Vagina (tissue), 2 donors: ENCODE data around the gene GJA4.

Source experiments
- POLR2A ChIP-seq, 2 donors: fragments of 450-650 bp; IDR thresholded peaks; one replicate each; pipeline ENCODE4 v1.6.1; 2017; ENCODE audit warnings: antibody characterized with exemption in 2 of 2, mild to moderate bottlenecking in 2 of 2, moderate library complexity in 2 of 2
- TF ChIP-seq, protein P1 (sequence below), 3 experiments: fragments of 450-650 bp in 2 of 3; fragments of 200-600 bp in 1 of 3; sonication (generic) in 1 of 3; IDR thresholded peaks; one replicate each; pipeline ENCODE4 v1.5.1; 2017 to 2019; ENCODE audit warnings: antibody characterized with exemption in 3 of 3, mild to moderate bottlenecking in 2 of 3, moderate library complexity in 2 of 3

DNA sequence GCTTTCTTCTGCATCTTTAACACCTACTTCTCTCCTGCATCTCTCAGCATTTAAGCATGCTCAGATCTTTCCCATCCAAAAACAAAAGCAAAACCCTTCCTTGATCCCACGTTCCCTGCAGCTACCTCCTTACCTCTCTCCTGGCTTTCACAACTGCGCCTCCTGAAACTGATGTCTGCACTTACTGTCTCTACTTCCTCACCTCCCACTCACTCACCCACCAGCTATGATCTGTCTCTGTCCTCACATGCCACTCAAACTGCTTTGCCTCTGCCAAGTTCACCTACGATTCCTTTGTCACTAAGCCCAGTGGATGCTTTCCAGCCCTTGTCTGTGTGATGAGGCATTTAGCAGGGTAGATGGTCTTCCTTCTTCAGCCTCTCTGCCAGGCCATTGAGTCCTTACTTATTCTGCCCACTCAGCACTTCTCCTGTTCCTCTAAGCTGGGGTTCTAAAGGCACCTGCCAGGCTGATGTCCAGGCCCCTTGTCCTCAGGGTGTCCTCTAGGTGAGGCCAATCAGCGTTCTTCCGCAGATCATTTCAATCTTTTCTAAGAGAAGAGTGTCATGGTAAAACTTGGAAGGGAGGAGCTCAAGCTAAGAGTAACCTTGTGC lies 21.8 kb upstream of the GJA4 start:
- TF ChIP-seq, protein P1, sequence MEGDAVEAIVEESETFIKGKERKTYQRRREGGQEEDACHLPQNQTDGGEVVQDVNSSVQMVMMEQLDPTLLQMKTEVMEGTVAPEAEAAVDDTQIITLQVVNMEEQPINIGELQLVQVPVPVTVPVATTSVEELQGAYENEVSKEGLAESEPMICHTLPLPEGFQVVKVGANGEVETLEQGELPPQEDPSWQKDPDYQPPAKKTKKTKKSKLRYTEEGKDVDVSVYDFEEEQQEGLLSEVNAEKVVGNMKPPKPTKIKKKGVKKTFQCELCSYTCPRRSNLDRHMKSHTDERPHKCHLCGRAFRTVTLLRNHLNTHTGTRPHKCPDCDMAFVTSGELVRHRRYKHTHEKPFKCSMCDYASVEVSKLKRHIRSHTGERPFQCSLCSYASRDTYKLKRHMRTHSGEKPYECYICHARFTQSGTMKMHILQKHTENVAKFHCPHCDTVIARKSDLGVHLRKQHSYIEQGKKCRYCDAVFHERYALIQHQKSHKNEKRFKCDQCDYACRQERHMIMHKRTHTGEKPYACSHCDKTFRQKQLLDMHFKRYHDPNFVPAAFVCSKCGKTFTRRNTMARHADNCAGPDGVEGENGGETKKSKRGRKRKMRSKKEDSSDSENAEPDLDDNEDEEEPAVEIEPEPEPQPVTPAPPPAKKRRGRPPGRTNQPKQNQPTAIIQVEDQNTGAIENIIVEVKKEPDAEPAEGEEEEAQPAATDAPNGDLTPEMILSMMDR (IDR thresholded peaks at IDR 0.05) = no peak
- TF ChIP-seq POLR2A (IDR thresholded peaks at IDR 0.05) = no peak
